ENCODE data around the gene NUB1. TPM values are rescaled to one million over a fixed set of nuclear protein-coding genes. Genes with fewer than 3 reads are reported as not detected.

The NUB1 gene
- total RNA-seq, 1 donor from 2014 or later, result 47.5 TPM

DNA sequence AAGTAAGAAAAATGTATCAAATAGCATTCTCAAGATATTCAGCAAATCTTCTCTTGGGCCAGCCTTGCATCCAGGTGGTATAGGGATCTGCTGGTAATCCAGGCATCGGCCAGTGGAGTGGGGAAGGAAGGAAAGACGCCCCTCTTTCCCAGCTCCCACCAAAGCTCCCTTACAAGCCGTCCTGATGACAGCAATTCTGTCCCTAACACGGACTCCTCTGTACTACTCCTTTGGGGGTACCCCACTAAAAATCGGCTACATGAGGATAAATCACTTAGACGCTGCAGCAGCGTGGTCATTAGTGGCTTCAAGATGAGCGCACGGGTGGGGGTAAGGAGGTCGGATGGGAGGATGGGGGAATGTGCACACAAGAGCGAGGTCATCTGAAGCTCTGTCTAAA lies 24.7 kb upstream of the NUB1 start:
- POLR2A ChIA-PET, result interaction anchor here (2.9 kb wide), 1 partner anchor 34 kb away, joined by 25 read pairs; no protein-coding TSS in a partner anchor
- CTCF ChIA-PET, result interaction anchor here (1.3 to 7.1 kb wide), 8 partner anchors 10 to 155 kb away, joined by 3 to 205 read pairs (median 16); partner anchors contain the start of gene NUB1
- Mint-ChIP-seq H3K27ac (no peak overlapping the region), H3K4me1 (peaks cover 2% of the 10 kb centered on the region), H3K27me3 (no peaks in the 10 kb centered on the region), H3K4me3 (no peak overlapping the region), H3K36me3 (ENCODE audit: low read depth) (no peaks in the 10 kb centered on the region), H3K9me3 (peaks cover 10% of the 10 kb centered on the region)
- DNase-seq, result no peak
- intact Hi-C loops (cut with micrococcal nuclease), result no loop called here
- no peak for ATAC-seq (ENCODE audit: low read depth)
- TF ChIP-seq, protein P1, sequence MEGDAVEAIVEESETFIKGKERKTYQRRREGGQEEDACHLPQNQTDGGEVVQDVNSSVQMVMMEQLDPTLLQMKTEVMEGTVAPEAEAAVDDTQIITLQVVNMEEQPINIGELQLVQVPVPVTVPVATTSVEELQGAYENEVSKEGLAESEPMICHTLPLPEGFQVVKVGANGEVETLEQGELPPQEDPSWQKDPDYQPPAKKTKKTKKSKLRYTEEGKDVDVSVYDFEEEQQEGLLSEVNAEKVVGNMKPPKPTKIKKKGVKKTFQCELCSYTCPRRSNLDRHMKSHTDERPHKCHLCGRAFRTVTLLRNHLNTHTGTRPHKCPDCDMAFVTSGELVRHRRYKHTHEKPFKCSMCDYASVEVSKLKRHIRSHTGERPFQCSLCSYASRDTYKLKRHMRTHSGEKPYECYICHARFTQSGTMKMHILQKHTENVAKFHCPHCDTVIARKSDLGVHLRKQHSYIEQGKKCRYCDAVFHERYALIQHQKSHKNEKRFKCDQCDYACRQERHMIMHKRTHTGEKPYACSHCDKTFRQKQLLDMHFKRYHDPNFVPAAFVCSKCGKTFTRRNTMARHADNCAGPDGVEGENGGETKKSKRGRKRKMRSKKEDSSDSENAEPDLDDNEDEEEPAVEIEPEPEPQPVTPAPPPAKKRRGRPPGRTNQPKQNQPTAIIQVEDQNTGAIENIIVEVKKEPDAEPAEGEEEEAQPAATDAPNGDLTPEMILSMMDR (IDR thresholded peaks at IDR 0.05), result no peak

DNA sequence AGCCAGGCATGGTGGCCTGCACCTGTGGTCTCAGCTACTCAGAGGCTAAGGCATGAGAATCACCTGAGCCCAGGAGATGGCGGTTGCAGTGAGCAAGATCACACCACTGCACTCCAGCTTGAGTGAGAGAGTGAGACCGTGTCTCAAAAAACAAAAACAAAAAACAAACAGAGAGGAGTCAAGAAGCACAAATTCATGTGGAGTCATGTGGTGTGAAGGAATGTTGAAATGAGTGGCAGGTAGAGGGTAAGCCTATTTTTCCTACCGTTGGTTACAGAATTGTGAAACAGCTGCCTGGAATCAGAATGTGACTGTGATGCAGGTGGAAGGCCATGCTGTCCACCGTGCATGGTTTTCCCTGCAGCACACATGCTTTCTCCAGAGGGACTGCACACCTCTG lies 23.7 kb upstream of the NUB1 start:
- H3K27ac Mint-ChIP-seq, result no peak overlapping the region
- POLR2A ChIA-PET, result interaction anchor here (1.7 kb wide), 1 partner anchor 33 kb away, joined by 6 read pairs; no protein-coding TSS in a partner anchor
- intact Hi-C loops (cut with micrococcal nuclease), result no loop called here
- no peaks in the 10 kb centered on the region for H3K36me3 Mint-ChIP-seq (ENCODE audit: low read depth)
- CTCF ChIA-PET, result interaction anchor here (1.0 to 7.1 kb wide), 3 partner anchors 8 to 34 kb away, joined by 4 to 205 read pairs (median 34); partner anchors contain the start of gene NUB1
- H3K4me3 Mint-ChIP-seq, result no peak overlapping the region
- H3K27me3 Mint-ChIP-seq, result no peaks in the 10 kb centered on the region
- peaks cover 2% of the 10 kb centered on the region for H3K4me1 Mint-ChIP-seq
- ATAC-seq (ENCODE audit: low read depth), result no peak
- no peak for DNase-seq
- TF ChIP-seq, protein P1 (IDR thresholded peaks at IDR 0.05), result no peak
- peaks cover 10% of the 10 kb centered on the region for H3K9me3 Mint-ChIP-seq

DNA sequence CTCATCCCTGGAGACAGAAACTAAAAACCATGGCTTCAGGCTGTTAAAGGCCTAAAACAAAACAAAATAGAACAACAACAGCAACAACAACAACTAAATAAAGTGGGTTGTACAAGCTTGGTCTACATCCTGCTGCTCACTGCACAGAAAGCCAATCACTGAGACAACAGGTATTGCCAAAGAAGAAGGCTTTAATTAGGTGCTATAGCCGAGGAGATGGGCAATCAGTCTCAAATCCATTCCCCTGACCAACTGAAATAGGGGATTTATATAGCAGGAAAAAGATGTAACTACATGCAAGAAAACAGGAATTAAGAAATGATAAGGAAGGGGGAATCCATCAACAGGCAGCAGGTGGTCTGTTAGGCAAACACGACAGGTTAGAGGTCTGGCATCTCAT lies 22.4 kb upstream of the NUB1 start:
- intact Hi-C loops (cut with micrococcal nuclease), result no loop called here
- Mint-ChIP-seq H3K27me3 (no peaks in the 10 kb centered on the region), H3K4me3 (no peak overlapping the region), H3K27ac (no peak overlapping the region), H3K9me3 (peaks cover 10% of the 10 kb centered on the region), H3K4me1 (peaks cover 2% of the 10 kb centered on the region), H3K36me3 (ENCODE audit: low read depth) (no peaks in the 10 kb centered on the region)
- ChIA-PET POLR2A (no interaction called here), CTCF (interaction anchor here (7.1 kb wide), 1 partner anchor 33 kb away, joined by 205 read pairs; no protein-coding TSS in a partner anchor)
- DNase-seq (no peak), ATAC-seq (ENCODE audit: low read depth) (no peak)
- TF ChIP-seq, protein P1 (IDR thresholded peaks at IDR 0.05), result no peak

DNA sequence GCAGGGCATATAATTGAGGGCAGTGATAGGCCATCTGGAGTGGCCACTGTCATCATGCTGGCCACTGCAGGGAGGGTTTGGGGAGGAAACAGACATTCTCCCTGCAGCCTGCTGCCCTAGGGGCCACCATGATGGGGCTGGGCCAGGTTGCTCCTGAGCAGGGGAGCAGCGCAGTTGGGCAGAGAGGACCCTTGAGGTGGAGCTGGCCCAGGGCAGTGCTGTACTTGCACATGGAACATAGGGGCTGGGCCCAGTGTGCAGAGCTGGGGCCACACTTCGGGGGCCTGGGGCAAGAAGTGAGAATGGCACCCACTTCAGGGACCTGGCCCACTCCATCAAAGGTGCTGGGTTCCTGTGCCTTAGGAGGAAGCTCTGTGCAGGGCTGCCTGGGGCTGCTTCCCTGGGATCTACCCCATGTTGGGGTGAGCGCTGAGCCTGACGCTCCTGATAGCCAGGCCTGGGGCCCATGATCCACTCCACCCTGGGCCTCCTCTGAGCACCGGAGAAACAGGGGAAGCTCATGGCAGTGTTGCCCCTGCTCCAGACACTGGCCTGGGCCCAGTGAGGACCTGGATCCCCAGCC lies 21.3 kb upstream of the NUB1 start:
- POLR2A ChIA-PET, result interaction anchor here (0.7 kb wide), 1 partner anchor 32 kb away, joined by 3 read pairs; no protein-coding TSS in a partner anchor
- no peak overlapping the region for H3K27ac Mint-ChIP-seq
- peaks cover 10% of the 10 kb centered on the region for H3K9me3 Mint-ChIP-seq

DNA sequence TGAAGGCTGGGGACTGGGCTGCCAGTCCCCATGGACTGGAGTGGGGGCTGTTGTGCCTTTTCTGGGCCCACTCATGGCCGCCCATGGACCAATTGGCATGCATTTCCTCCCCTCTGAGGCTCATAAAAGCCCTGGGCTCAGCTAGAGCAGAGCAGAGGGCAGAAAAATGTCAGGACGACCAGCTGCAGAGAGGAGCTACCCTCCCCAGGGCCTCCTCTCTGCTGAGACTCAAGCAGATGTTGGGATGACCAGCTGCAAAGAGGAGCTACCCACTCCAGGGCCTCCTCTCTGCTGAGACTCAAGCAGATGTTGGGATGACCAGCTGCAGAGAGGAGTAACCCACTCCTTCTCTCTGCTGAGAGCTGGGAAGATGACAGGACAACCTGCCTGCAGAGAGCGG lies 20.3 kb upstream of the NUB1 start:
- intact Hi-C loops (cut with micrococcal nuclease), result no loop called here
- POLR2A ChIA-PET, result no interaction called here
- CTCF ChIA-PET, result no interaction called here

More for the DNA sequence above, 21.3 kb upstream of the NUB1 start:
- CTCF ChIA-PET, result interaction anchor here (0.8 to 7.1 kb wide), 3 partner anchors 9 to 32 kb away, joined by 3 to 205 read pairs (median 3); partner anchors contain the start of gene NUB1
- no peaks in the 10 kb centered on the region for H3K4me1 Mint-ChIP-seq
- ATAC-seq (ENCODE audit: low read depth) (no peak), DNase-seq (no peak)
- intact Hi-C loops (cut with micrococcal nuclease), result no loop called here
- H3K36me3 Mint-ChIP-seq (ENCODE audit: low read depth), result no peaks in the 10 kb centered on the region
- TF ChIP-seq, protein P1 (IDR thresholded peaks at IDR 0.05), result no peak
- H3K4me3 Mint-ChIP-seq, result no peak overlapping the region
- H3K27me3 Mint-ChIP-seq, result no peaks in the 10 kb centered on the region

More for the DNA sequence above, 20.3 kb upstream of the NUB1 start:
- H3K4me1 Mint-ChIP-seq, result no peaks in the 10 kb centered on the region
- no peak overlapping the region for H3K27ac Mint-ChIP-seq
- peaks cover 10% of the 10 kb centered on the region for H3K9me3 Mint-ChIP-seq
- H3K4me3 Mint-ChIP-seq, result no peak overlapping the region
- DNase-seq, result no peak
- peaks cover 2% of the 10 kb centered on the region for H3K27me3 Mint-ChIP-seq
- TF ChIP-seq, protein P1 (IDR thresholded peaks at IDR 0.05), result no peak
- H3K36me3 Mint-ChIP-seq (ENCODE audit: low read depth), result no peaks in the 10 kb centered on the region
- ATAC-seq (ENCODE audit: low read depth), result no peak
